Limb (tissue), 2 donors: ENCODE results near the gene DQX1.

ENCODE experiments used
- DNase-seq, 2 donors: peaks; one replicate each; pipeline ENCODE4 v3.0.0-alpha.2; 2016; ENCODE audit errors: extremely low spot score in 2 of 2

Gene DQX1

GRCh38 chr2:74533464-74533863 lies 7.4 kb upstream of the DQX1 start:
- DNase-seq: no peak

- no peak for DNase-seq
Measured at GRCh38 chr2:74532222-74532621, 6.2 kb upstream of the DQX1 start.

GRCh38 chr2:74531666-74532065 lies 5.6 kb upstream of the DQX1 start:
- no peak for DNase-seq

GRCh38 chr2:74530239-74531187 lies 4.5 kb upstream of the DQX1 start:
- no peak for DNase-seq

- DNase-seq: peak; percentile 97
Measured at GRCh38 chr2:74529357-74530238, 3.6 kb upstream of the DQX1 start, which contains the start of the genes AUP1 and HTRA2. TSS of gene AUP1 (minus strand) at chr2:74529706. CDS start at chr2:74529629, 77 bp downstream. TSS of gene HTRA2 (plus strand) at chr2:74529933. CDS start at chr2:74530007, 74 bp downstream.

- DNase-seq: no peak
Measured at GRCh38 chr2:74528600-74529356, 2.7 kb upstream of the DQX1 start.

- DNase-seq: no peak
Measured at GRCh38 chr2:74527741-74528140, 1.7 kb upstream of the DQX1 start.

- DNase-seq: no peak
Measured at GRCh38 chr2:74526649-74527230, 709 bp upstream of the DQX1 start.

GRCh38 chr2:74524955-74525716 lies 895 bp downstream of the DQX1 start:
- DNase-seq: no peak

- no peak for DNase-seq
Measured at GRCh38 chr2:74524005-74524404, 2.0 kb downstream of the DQX1 start.

GRCh38 chr2:74522516-74522915 lies 3.5 kb downstream of the DQX1 start:
- no peak for DNase-seq

GRCh38 chr2:74516650-74517049 lies 9.4 kb downstream of the DQX1 start:
- no peak for DNase-seq

- peak; percentile 67 to 87 for DNase-seq
Measured at GRCh38 chr2:74515981-74516633, 9.9 kb downstream of the DQX1 start.

GRCh38 chr2:74515271-74515980 lies 10.6 kb downstream of the DQX1 start:
- no peak for DNase-seq

- peak in 1 of 2 donors; percentile 58 for DNase-seq
Measured at GRCh38 chr2:74514368-74515270, 11.4 kb downstream of the DQX1 start, which contains the start of gene TLX2. TSS of gene TLX2 (plus strand) at chr2:74514450. CDS start at chr2:74514807, 357 bp downstream.

- DNase-seq: peak in 1 of 2 donors; percentile 59
Measured at GRCh38 chr2:74513605-74514367, 12.2 kb downstream of the DQX1 start.
